H1 (cell line): ENCODE data around the gene TMEM126B. TPM values are rescaled to one million over a fixed set of nuclear protein-coding genes. Genes with fewer than 3 reads are reported as not detected.
A peak's percentile ranks its signal among the peaks of the same experiment; 100 is the strongest.

Experiments
- CTCF ChIA-PET: fragments of 300-600 bp; sonication (Branson Sonifier 250); formaldehyde crosslinking; loops from one replicate; lab custom pipeline; 2021; ENCODE audit not compliant: partially characterized antibody; lab: Charles Lee
- POLR2A ChIA-PET: fragments of 300-600 bp; sonication (Branson Sonifier 250); formaldehyde crosslinking; loops from one replicate; lab custom pipeline; 2021; ENCODE audit warnings: inconsistent platforms; ENCODE audit not compliant: partially characterized antibody; lab: Charles Lee
- DNase-seq, 2 experiments: peaks; one replicate each; pipeline versions ENCODE4 v3.0.0 to v3.0.0-alpha.2; 2010 to 2022; ENCODE audit warnings: low spot score in 2 of 2, low read depth in 1 of 2, mixed read lengths in 1 of 2
- FAIRE-seq: peaks from 2 replicates; lab custom pipeline; 2011; peaks lifted over from hg19 to GRCh38; lab: Jason Lieb, UNC
- H2AFZ ChIP-seq: 2 replicates; pipeline ENCODE4 v1.8.1; 2012; ENCODE audit warnings: low read length, inconsistent platforms
- H2AK5ac ChIP-seq: 2 replicates; pipeline ENCODE4 v1.6.1; 2013; ENCODE audit warnings: low read depth, low read length
- H2BK120ac ChIP-seq: replicated peaks from 2 replicates; pipeline ENCODE3; 2013; ENCODE audit warnings: low read depth, low read length, inconsistent platforms
- H2BK12ac ChIP-seq: 2 replicates; pipeline ENCODE4 v1.6.1; 2013; ENCODE audit warnings: low read depth, low read length
- H2BK15ac ChIP-seq: 2 replicates; pipeline ENCODE4 v1.6.1; 2013; ENCODE audit warnings: low read length
- H2BK20ac ChIP-seq: 2 replicates; pipeline ENCODE4 v1.6.1; 2013; ENCODE audit warnings: low read length
- H2BK5ac ChIP-seq: 2 replicates; pipeline ENCODE4 v1.6.1; 2013; ENCODE audit warnings: low read depth, low read length
- H3K14ac ChIP-seq: 2 replicates; pipeline ENCODE4 v1.6.1; 2013; ENCODE audit warnings: inconsistent platforms; ENCODE audit not compliant: insufficient read length
- H3K18ac ChIP-seq: 2 replicates; pipeline ENCODE4 v1.6.1; 2013; ENCODE audit warnings: low read length; ENCODE audit errors: extremely low read depth
- H3K23ac ChIP-seq: 2 replicates; pipeline ENCODE4 v1.6.1; 2013; ENCODE audit warnings: inconsistent platforms; ENCODE audit not compliant: insufficient read length
- H3K23me2 ChIP-seq: 2 replicates; pipeline ENCODE4 v1.6.1; 2013; ENCODE audit warnings: low read depth, low read length
- H3K27ac ChIP-seq: 2 replicates; pipeline ENCODE4 v1.6.1; 2011; ENCODE audit warnings: low read depth, low read length, inconsistent platforms
- H3K27me3 ChIP-seq, 4 experiments: replicated peaks in 1 of 4; 1 replicate in 1 of 4; 2 replicates in 3 of 4; pipeline versions ENCODE4 v1.6.1 to v1.8.1; 2011 to 2013; ENCODE audit warnings: low read length in 3 of 4, mild to moderate bottlenecking in 3 of 4, inconsistent platforms in 2 of 4, mixed read lengths in 2 of 4, moderate library complexity in 1 of 4; ENCODE audit not compliant: control insufficient read depth in 3 of 4, insufficient read depth in 3 of 4; ENCODE audit errors: extremely low read depth in 1 of 4
- H3K36me3 ChIP-seq, 4 experiments: 2 replicates each; pipeline versions ENCODE4 v1.6.1 to v1.8.1; 2011 to 2013; ENCODE audit warnings: mild to moderate bottlenecking in 4 of 4, low read length in 3 of 4, moderate library complexity in 2 of 4, control low read depth in 1 of 4, inconsistent platforms in 1 of 4; ENCODE audit not compliant: insufficient read depth in 4 of 4, control insufficient read depth in 2 of 4
- H3K4ac ChIP-seq: replicated peaks from 2 replicates; pipeline ENCODE3; 2013; ENCODE audit warnings: low read length, low read depth, mixed read lengths, inconsistent platforms; ENCODE audit not compliant: insufficient read length
- H3K4me1 ChIP-seq, 4 experiments: replicated peaks in 1 of 4; 1 replicate in 1 of 4; 2 replicates in 3 of 4; pipeline versions ENCODE4 v1.6.1 to v1.8.1; 2011 to 2013; ENCODE audit warnings: low read length in 3 of 4, inconsistent platforms in 2 of 4, mixed read lengths in 1 of 4; ENCODE audit not compliant: insufficient read depth in 4 of 4, control insufficient read depth in 3 of 4
- H3K4me2 ChIP-seq, 2 experiments: 2 replicates each; pipeline versions ENCODE4 v1.6.1 to v1.8.1; 2011 to 2013; ENCODE audit warnings: low read depth in 2 of 2, low read length in 2 of 2, control low read depth in 1 of 2, inconsistent platforms in 1 of 2, mild to moderate bottlenecking in 1 of 2; ENCODE audit not compliant: insufficient read depth in 1 of 2
- H3K4me3 ChIP-seq, 4 experiments: fragments of 200-600, 300-600 bp in 1 of 4; sonication (generic), shearing (Covaris generic), sonication (Bioruptor Twin) in 1 of 4; 2 replicates each; pipeline versions ENCODE4 v1.5.1 to v1.8.1; 2011 to 2016; ENCODE audit warnings: low read length in 4 of 4, low read depth in 3 of 4, control low read depth in 2 of 4, inconsistent platforms in 2 of 4, mild to moderate bottlenecking in 2 of 4, mixed read lengths in 1 of 4, moderate library complexity in 1 of 4; ENCODE audit not compliant: insufficient read depth in 2 of 4; ENCODE audit errors: extremely low read depth in 1 of 4
- H3K56ac ChIP-seq: replicated peaks from 2 replicates; pipeline ENCODE3; 2013; ENCODE audit warnings: low read depth, mild to moderate bottlenecking, mixed read lengths, low read length, inconsistent platforms; ENCODE audit not compliant: insufficient read length
- H3K79me1 ChIP-seq: 2 replicates; pipeline ENCODE4 v1.6.1; 2013; ENCODE audit warnings: low read depth, low read length, control low read depth
- H3K79me2 ChIP-seq, 2 experiments: 2 replicates each; pipeline versions ENCODE4 v1.6.1 to v1.8.1; 2012 to 2013; ENCODE audit warnings: low read length in 2 of 2, mild to moderate bottlenecking in 2 of 2, inconsistent platforms in 1 of 2; ENCODE audit not compliant: insufficient read depth in 2 of 2, control insufficient read depth in 1 of 2
- H3K9ac ChIP-seq, 4 experiments: replicated peaks in 1 of 4; 1 replicate in 1 of 4; 2 replicates in 3 of 4; pipeline versions ENCODE4 v1.6.1 to v1.8.1; 2011 to 2013; ENCODE audit warnings: low read depth in 3 of 4, low read length in 3 of 4, control low read depth in 2 of 4, mild to moderate bottlenecking in 2 of 4, moderate library complexity in 2 of 4, inconsistent platforms in 1 of 4; ENCODE audit errors: extremely low read depth in 1 of 4
- H3K9me3 ChIP-seq, 2 experiments: 2 replicates each; pipeline versions ENCODE4 v1.6.1 to v1.8.1; 2012 to 2013; ENCODE audit warnings: mild to moderate bottlenecking in 2 of 2, moderate library complexity in 2 of 2, control low read depth in 1 of 2, inconsistent platforms in 1 of 2, low read depth in 1 of 2, low read length in 1 of 2, mixed read lengths in 1 of 2; ENCODE audit not compliant: insufficient read depth in 2 of 2
- H4K20me1 ChIP-seq, 2 experiments: replicated peaks in 1 of 2; 2 replicates each; pipeline versions ENCODE3 to v1.8.1; 2011 to 2013; ENCODE audit warnings: inconsistent platforms in 2 of 2, low read length in 2 of 2, mild to moderate bottlenecking in 1 of 2; ENCODE audit not compliant: insufficient read depth in 2 of 2, control insufficient read depth in 1 of 2
- H4K5ac ChIP-seq: 2 replicates; pipeline ENCODE4 v1.6.1; 2013; ENCODE audit warnings: low read length, low read depth, mixed read lengths, inconsistent platforms; ENCODE audit not compliant: insufficient read length
- H4K8ac ChIP-seq: 2 replicates; pipeline ENCODE4 v1.8.0; 2013; ENCODE audit warnings: mild to moderate bottlenecking, moderate library complexity, low read length, inconsistent platforms; ENCODE audit not compliant: insufficient read depth; ENCODE audit errors: extremely low read depth
- H4K91ac ChIP-seq: replicated peaks from 2 replicates; pipeline ENCODE3; 2013; ENCODE audit warnings: low read length, mixed read lengths, inconsistent platforms; ENCODE audit not compliant: insufficient read length
- ASH2L ChIP-seq: fragments of 200-600, 300-600 bp; sonication (generic); IDR thresholded peaks from one replicate; pipeline ENCODE4 v1.7.1; 2017; ENCODE audit warnings: low read length
- BCL11A ChIP-seq, 2 experiments: IDR thresholded peaks; one replicate each; pipeline ENCODE4 v1.6.1; 2011; ENCODE audit warnings: low read depth in 2 of 2, low read length in 2 of 2, mild to moderate bottlenecking in 2 of 2
- CBX5 ChIP-seq: fragments of 300-800, 300-1000 bp; sonication (generic); IDR thresholded peaks from 2 replicates; pipeline ENCODE4 v1.7.1; 2016; ENCODE audit warnings: antibody characterized with exemption, low read length, low read depth
- CREB1 ChIP-seq: IDR thresholded peaks from 2 replicates; pipeline ENCODE4 v1.6.1; 2012; ENCODE audit warnings: inconsistent platforms
- EP300 ChIP-seq, 2 experiments: IDR thresholded peaks; 1 replicate in 1 of 2; 2 replicates in 1 of 2; pipeline ENCODE4 v1.6.1; 2011 to 2012; ENCODE audit warnings: low read depth in 2 of 2, low read length in 2 of 2, mild to moderate bottlenecking in 2 of 2, borderline replicate concordance in 1 of 2, inconsistent platforms in 1 of 2, moderate library complexity in 1 of 2
- GTF2F1 ChIP-seq: IDR thresholded peaks from 2 replicates; pipeline ENCODE4 v1.6.1; 2012; ENCODE audit warnings: low read depth, low read length, improper control_type of control experiment, borderline replicate concordance
- JUN ChIP-seq: IDR thresholded peaks from 2 replicates; pipeline ENCODE4 v1.6.1; 2011; ENCODE audit warnings: low read depth, mild to moderate bottlenecking, improper control_type of control experiment, low read length
- JUND ChIP-seq: IDR thresholded peaks from 2 replicates; pipeline ENCODE4 v1.6.1; 2011; ENCODE audit warnings: mild to moderate bottlenecking, improper control_type of control experiment, low read length
- POLR2A ChIP-seq, 2 experiments: IDR thresholded peaks; 1 replicate in 1 of 2; 2 replicates in 1 of 2; pipeline ENCODE4 v1.6.1; 2011; ENCODE audit warnings: low read depth in 2 of 2, low read length in 2 of 2, mild to moderate bottlenecking in 2 of 2; ENCODE audit errors: control extremely low read depth in 1 of 2
- SIX5 ChIP-seq: IDR thresholded peaks from 2 replicates; pipeline ENCODE4 v1.6.1; 2011; ENCODE audit warnings: mild to moderate bottlenecking, low read depth, low read length
- SUZ12 ChIP-seq: fragments of 200-600 bp; sonication (generic); IDR thresholded peaks from 2 replicates; pipeline ENCODE4 v1.6.1; 2012; ENCODE audit warnings: mild to moderate bottlenecking, inconsistent platforms, low read length, moderate library complexity, mixed read lengths
- WGBS, 2 experiments: shearing (Covaris generic) in 1 of 2; methylation state at CpG; one replicate each; pipeline versions ENCODE4 v1.1.6 to v1.1.7; 2013 to 2015; ENCODE audit warnings: low lambda C conversion rate in 2 of 2, mixed read lengths in 2 of 2, inconsistent platforms in 1 of 2, low coverage in 1 of 2, missing lambda C conversion rate in 1 of 2; ENCODE audit not compliant: insufficient replicate concordance in 2 of 2, insufficient coverage in 1 of 2, insufficient read length in 1 of 2; ENCODE audit errors: extremely low coverage in 1 of 2, missing lambda C conversion rate in 1 of 2; 5-methylcytosine and 5-hydroxymethylcytosine counted together
- polyA plus RNA-seq, 7 experiments: library from polyadenylated mRNA; depleted of rRNA in 3 of 7; stranded (reverse) in 5 of 7; unstranded in 2 of 7; fragments of >200 nt in 5 of 7; fragments of 200-250 nt in 2 of 7; gene quantifications; 1 replicate in 5 of 7; 2 replicates in 1 of 7; 4 replicates in 1 of 7; pipeline versions ENCODE4 v1.2.1 to v1.2.3, GENCODE V29; 2011 to 2013; ENCODE audit warnings: missing spikeins in 2 of 7, mixed read lengths in 2 of 7
- total RNA-seq: library from RNA; stranded (reverse); fragmentation: NEBNext Ultra II Directional; extraction: Animal tissue kit (Norgen Biotek cat#: 25700); gene quantifications from 2 replicates; pipeline ENCODE4 v1.2.1, GENCODE V29; 2021

TMEM126B gene
- total and polyA plus RNA-seq, 2 of the 8 experiments (the other 6 are each of a cell fraction or from before 2014, with no cell fraction given): 85.6 to 101 TPM

DNA sequence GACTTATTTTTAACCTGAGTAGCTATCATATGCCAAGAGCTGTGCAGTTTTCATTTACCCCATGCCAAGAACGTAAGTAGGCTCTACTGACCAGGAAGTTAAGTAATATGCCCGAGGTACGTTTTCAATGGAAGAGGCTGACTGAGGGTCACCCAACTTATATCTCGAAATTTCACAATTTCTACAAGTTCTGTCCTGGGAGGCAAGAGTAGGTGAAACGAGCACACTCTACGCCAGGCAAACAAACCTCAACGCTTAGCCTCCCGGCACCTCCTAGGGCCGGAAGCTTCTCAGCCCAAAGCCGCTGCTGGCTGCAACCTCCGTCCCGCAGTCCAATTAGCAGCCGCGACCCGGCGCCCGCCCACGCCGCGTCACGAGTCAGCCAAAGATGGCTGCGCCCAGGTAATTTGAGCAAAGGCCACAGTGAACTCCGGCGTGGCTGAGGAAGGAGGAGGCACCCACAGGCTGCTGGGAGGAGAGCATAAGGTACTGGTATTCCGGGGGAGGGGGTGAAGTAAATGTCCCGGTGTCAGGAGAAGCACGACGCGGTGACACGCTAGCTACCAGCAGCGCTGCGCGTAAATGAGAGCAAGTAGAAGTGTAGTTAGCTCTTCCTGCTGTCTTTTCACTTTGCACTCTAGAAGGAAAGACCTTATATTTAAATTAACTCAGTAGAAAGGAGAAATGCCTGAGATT, 19.4 kb downstream of the TMEM126B start, which contains the start of gene TMEM126A:
TSS of gene TMEM126A (plus strand) at position 364 of the 696 bp plus-strand sequence. CDS start 2,289 bp downstream, outside the sequence.
- DNase-seq (peak; percentile 75 to 94), FAIRE-seq (peak; percentile 57)
- H3K18ac ChIP-seq: peak within 1 kb of the TSS; percentile 19
- H3K79me1 ChIP-seq: no peaks in the 10 kb centered on the region
- H2BK120ac ChIP-seq: peak within 1 kb of the TSS; percentile 2
- no peaks in the 10 kb centered on the region for H3K9me3 ChIP-seq
- no peak within 1 kb of the TSS for H2AK5ac ChIP-seq
- H2AFZ ChIP-seq: peak within 1 kb of the TSS; percentile 88; the same call in 1 of the 2 replicates
- no peak within 1 kb of the TSS for H2BK20ac ChIP-seq
- peak within 1 kb of the TSS; percentile 25 for H3K56ac ChIP-seq
- peaks cover 0 to 8% (median 0%) of the 10 kb centered on the region in 4 experiments; a peak in 4 of 7 replicates for H3K4me1 ChIP-seq
- H3K79me2 ChIP-seq: peaks cover 0 to 6% of the 10 kb centered on the region in 2 experiments; a peak in 1 of 4 replicates
- peak within 1 kb of the TSS; percentile 3 for H4K91ac ChIP-seq
- no peaks in the 10 kb centered on the region for H3K27me3 ChIP-seq
- no peak within 1 kb of the TSS for H3K14ac ChIP-seq
- peak within 1 kb of the TSS; percentile 45 to 89 (median 74) for H3K9ac ChIP-seq
- peak within 1 kb of the TSS; percentile 68; the same call in 1 of the 2 replicates for H2BK12ac ChIP-seq
- H3K4me3 ChIP-seq: peak within 1 kb of the TSS; percentile 58 to 88 (median 70)
- H3K23ac ChIP-seq: no peak within 1 kb of the TSS
- H4K8ac ChIP-seq: no peak within 1 kb of the TSS
- peak within 1 kb of the TSS; percentile 66; the same call in 1 of the 2 replicates for H3K27ac ChIP-seq
- POLR2A ChIA-PET: interaction anchor here (0.7 to 6.3 kb wide), 14 partner anchors 9 to 577 kb away, joined by 3 to 105 read pairs (median 5); partner anchors contain the start of genes CREBZF, DLG2, SYTL2 and TMEM126B
- no peak within 1 kb of the TSS for H3K4ac ChIP-seq
- no peaks in the 10 kb centered on the region for H4K20me1 ChIP-seq
- H2BK5ac ChIP-seq: peak within 1 kb of the TSS; percentile 83
- peak within 1 kb of the TSS; percentile 76 to 89 for H3K4me2 ChIP-seq
- peak within 1 kb of the TSS; percentile 77 for H4K5ac ChIP-seq
- 0 out of 2 replicates have a peak, but pooled peaks cover 4% of the 10 kb centered on the region for H3K23me2 ChIP-seq
- 0 out of 2 replicates have a peak within 1 kb of the TSS, but pooled peaks have one; percentile 65 for H2BK15ac ChIP-seq
- WGBS, 2 experiments: 3% methylated on average over 33 of the region's 33 CpGs; no CpG with 5 or more reads in 1 of the 2 experiments
- CTCF ChIA-PET: interaction anchor here (0.7 to 1.5 kb wide), 5 partner anchors 10 to 207 kb away, joined by 3 to 4 read pairs (median 3); partner anchors contain the start of gene CCDC83
- H3K36me3 ChIP-seq: peaks cover 0 to 3% (median 0%) of the 10 kb centered on the region in 4 experiments; a peak in 1 of 8 replicates
- 0 out of 2 replicates have a peak, but pooled peaks have one; percentile 7 for TF ChIP-seq JUND
- peak in 1 of 2 experiments; percentile 31; a peak in 1 of 3 replicates for TF ChIP-seq EP300 (IDR thresholded peaks at IDR 0.05; ENCODE audit: borderline replicate concordance in 1 of 2, low read depth in 2 of 2, low read length in 2 of 2)
- no peak for TF ChIP-seq CBX5
- TF ChIP-seq SIX5: no peak
- no peak for TF ChIP-seq GTF2F1
- TF ChIP-seq JUN: 0 out of 2 replicates have a peak, but pooled peaks have one; percentile 8
- TF ChIP-seq SUZ12: no peak
- TF ChIP-seq BCL11A (IDR thresholded peaks at IDR 0.05; ENCODE audit: low read depth in 2 of 2, low read length in 2 of 2): no peak
- TF ChIP-seq POLR2A (IDR thresholded peaks at IDR 0.05; ENCODE audit: control extremely low read depth in 1 of 2, low read depth in 2 of 2, low read length in 2 of 2): peak; percentile 65 to 94
- TF ChIP-seq ASH2L: peak; percentile 66
- TF ChIP-seq CREB1: peak; percentile 84
